H1 (cell line): ENCODE results near the gene NUP43. TPM values are rescaled to one million over a fixed set of nuclear protein-coding genes. Genes with fewer than 3 reads are reported as not detected.

Experiments used
- EZH2 ChIP-seq: fragments of 200-600 bp; sonication (generic); IDR thresholded peaks from 2 replicates; pipeline ENCODE4 v1.7.1; 2012; ENCODE audit warnings: low read depth, mild to moderate bottlenecking, moderate library complexity, low read length, inconsistent platforms; ENCODE audit not compliant: severe bottlenecking
- KDM4A ChIP-seq: IDR thresholded peaks from one replicate; pipeline ENCODE4 v1.7.1; 2012; ENCODE audit warnings: low read depth, mild to moderate bottlenecking, moderate library complexity, low read length, inconsistent platforms; ENCODE audit not compliant: severe bottlenecking
- POLR2A ChIP-seq, 2 experiments: IDR thresholded peaks; 1 replicate in 1 of 2; 2 replicates in 1 of 2; pipeline ENCODE4 v1.6.1; 2011; ENCODE audit warnings: low read depth in 2 of 2, low read length in 2 of 2, mild to moderate bottlenecking in 2 of 2; ENCODE audit errors: control extremely low read depth in 1 of 2
- RFX5 ChIP-seq: IDR thresholded peaks from 2 replicates; pipeline ENCODE4 v1.6.1; 2011; ENCODE audit warnings: low read depth, low read length, improper control_type of control experiment, borderline replicate concordance
- SIX5 ChIP-seq: IDR thresholded peaks from 2 replicates; pipeline ENCODE4 v1.6.1; 2011; ENCODE audit warnings: mild to moderate bottlenecking, low read depth, low read length
- ZNF274 ChIP-seq: IDR thresholded peaks from 2 replicates; pipeline ENCODE4 v1.7.0; 2012; ENCODE audit warnings: low read length, borderline replicate concordance; ENCODE audit errors: extremely low read depth
- polyA plus RNA-seq, 7 experiments: library from polyadenylated mRNA; depleted of rRNA in 3 of 7; stranded (reverse) in 5 of 7; unstranded in 2 of 7; fragments of >200 nt in 5 of 7; fragments of 200-250 nt in 2 of 7; gene quantifications; 1 replicate in 5 of 7; 2 replicates in 1 of 7; 4 replicates in 1 of 7; pipeline versions ENCODE4 v1.2.1 to v1.2.3, GENCODE V29; 2011 to 2013; ENCODE audit warnings: missing spikeins in 2 of 7, mixed read lengths in 2 of 7
- total RNA-seq: library from RNA; stranded (reverse); fragmentation: NEBNext Ultra II Directional; extraction: Animal tissue kit (Norgen Biotek cat#: 25700); gene quantifications from 2 replicates; pipeline ENCODE4 v1.2.1, GENCODE V29; 2021
- TF ChIP-seq, protein P1 (sequence below): fragments of 300-600 bp; sonication (generic); IDR thresholded peaks from 2 replicates; pipeline ENCODE4 v1.7.1; 2012; ENCODE audit warnings: low read length, moderate library complexity, mild to moderate bottlenecking, inconsistent platforms; ENCODE audit not compliant: insufficient replicate concordance
- TF ChIP-seq, protein P2 (sequence below): IDR thresholded peaks from 2 replicates; pipeline ENCODE4 v1.6.1; 2012; ENCODE audit warnings: low read length, inconsistent platforms
- TF ChIP-seq, protein P3 (sequence below): IDR thresholded peaks from 2 replicates; pipeline ENCODE4 v1.6.1; 2011; ENCODE audit warnings: low read depth, mild to moderate bottlenecking, low read length; ENCODE audit not compliant: insufficient read depth

NUP43 gene
- total and polyA plus RNA-seq, 2 of the 8 experiments (the other 6 are each of a cell fraction or from before 2014, with no cell fraction given): 25.2 to 83.4 TPM

DNA sequence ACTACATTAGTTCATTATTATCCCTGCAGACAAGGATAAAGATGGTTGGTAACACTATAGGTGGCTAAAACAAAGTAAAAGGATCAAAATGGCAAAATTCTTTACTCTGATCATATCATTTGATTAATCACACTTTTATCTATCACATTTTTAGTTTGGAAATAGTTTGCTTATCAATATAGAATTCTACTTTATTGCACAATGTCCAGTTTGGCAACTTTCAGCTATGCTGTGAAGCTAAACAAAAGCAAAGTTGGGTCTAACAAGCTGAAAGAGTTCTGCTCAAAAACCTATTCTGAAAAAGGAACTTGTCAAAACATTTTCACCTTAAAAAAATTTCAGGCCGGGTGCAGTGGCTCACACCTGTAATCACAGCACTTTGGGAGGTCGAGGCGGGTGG is 20.5 kb downstream of the NUP43 start (continued):
- TF ChIP-seq, protein P1, sequence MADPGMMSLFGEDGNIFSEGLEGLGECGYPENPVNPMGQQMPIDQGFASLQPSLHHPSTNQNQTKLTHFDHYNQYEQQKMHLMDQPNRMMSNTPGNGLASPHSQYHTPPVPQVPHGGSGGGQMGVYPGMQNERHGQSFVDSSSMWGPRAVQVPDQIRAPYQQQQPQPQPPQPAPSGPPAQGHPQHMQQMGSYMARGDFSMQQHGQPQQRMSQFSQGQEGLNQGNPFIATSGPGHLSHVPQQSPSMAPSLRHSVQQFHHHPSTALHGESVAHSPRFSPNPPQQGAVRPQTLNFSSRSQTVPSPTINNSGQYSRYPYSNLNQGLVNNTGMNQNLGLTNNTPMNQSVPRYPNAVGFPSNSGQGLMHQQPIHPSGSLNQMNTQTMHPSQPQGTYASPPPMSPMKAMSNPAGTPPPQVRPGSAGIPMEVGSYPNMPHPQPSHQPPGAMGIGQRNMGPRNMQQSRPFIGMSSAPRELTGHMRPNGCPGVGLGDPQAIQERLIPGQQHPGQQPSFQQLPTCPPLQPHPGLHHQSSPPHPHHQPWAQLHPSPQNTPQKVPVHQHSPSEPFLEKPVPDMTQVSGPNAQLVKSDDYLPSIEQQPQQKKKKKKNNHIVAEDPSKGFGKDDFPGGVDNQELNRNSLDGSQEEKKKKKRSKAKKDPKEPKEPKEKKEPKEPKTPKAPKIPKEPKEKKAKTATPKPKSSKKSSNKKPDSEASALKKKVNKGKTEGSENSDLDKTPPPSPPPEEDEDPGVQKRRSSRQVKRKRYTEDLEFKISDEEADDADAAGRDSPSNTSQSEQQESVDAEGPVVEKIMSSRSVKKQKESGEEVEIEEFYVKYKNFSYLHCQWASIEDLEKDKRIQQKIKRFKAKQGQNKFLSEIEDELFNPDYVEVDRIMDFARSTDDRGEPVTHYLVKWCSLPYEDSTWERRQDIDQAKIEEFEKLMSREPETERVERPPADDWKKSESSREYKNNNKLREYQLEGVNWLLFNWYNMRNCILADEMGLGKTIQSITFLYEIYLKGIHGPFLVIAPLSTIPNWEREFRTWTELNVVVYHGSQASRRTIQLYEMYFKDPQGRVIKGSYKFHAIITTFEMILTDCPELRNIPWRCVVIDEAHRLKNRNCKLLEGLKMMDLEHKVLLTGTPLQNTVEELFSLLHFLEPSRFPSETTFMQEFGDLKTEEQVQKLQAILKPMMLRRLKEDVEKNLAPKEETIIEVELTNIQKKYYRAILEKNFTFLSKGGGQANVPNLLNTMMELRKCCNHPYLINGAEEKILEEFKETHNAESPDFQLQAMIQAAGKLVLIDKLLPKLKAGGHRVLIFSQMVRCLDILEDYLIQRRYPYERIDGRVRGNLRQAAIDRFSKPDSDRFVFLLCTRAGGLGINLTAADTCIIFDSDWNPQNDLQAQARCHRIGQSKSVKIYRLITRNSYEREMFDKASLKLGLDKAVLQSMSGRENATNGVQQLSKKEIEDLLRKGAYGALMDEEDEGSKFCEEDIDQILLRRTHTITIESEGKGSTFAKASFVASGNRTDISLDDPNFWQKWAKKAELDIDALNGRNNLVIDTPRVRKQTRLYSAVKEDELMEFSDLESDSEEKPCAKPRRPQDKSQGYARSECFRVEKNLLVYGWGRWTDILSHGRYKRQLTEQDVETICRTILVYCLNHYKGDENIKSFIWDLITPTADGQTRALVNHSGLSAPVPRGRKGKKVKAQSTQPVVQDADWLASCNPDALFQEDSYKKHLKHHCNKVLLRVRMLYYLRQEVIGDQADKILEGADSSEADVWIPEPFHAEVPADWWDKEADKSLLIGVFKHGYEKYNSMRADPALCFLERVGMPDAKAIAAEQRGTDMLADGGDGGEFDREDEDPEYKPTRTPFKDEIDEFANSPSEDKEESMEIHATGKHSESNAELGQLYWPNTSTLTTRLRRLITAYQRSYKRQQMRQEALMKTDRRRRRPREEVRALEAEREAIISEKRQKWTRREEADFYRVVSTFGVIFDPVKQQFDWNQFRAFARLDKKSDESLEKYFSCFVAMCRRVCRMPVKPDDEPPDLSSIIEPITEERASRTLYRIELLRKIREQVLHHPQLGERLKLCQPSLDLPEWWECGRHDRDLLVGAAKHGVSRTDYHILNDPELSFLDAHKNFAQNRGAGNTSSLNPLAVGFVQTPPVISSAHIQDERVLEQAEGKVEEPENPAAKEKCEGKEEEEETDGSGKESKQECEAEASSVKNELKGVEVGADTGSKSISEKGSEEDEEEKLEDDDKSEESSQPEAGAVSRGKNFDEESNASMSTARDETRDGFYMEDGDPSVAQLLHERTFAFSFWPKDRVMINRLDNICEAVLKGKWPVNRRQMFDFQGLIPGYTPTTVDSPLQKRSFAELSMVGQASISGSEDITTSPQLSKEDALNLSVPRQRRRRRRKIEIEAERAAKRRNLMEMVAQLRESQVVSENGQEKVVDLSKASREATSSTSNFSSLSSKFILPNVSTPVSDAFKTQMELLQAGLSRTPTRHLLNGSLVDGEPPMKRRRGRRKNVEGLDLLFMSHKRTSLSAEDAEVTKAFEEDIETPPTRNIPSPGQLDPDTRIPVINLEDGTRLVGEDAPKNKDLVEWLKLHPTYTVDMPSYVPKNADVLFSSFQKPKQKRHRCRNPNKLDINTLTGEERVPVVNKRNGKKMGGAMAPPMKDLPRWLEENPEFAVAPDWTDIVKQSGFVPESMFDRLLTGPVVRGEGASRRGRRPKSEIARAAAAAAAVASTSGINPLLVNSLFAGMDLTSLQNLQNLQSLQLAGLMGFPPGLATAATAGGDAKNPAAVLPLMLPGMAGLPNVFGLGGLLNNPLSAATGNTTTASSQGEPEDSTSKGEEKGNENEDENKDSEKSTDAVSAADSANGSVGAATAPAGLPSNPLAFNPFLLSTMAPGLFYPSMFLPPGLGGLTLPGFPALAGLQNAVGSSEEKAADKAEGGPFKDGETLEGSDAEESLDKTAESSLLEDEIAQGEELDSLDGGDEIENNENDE: no peak
- TF ChIP-seq RFX5: no peak
- TF ChIP-seq, protein P2, sequence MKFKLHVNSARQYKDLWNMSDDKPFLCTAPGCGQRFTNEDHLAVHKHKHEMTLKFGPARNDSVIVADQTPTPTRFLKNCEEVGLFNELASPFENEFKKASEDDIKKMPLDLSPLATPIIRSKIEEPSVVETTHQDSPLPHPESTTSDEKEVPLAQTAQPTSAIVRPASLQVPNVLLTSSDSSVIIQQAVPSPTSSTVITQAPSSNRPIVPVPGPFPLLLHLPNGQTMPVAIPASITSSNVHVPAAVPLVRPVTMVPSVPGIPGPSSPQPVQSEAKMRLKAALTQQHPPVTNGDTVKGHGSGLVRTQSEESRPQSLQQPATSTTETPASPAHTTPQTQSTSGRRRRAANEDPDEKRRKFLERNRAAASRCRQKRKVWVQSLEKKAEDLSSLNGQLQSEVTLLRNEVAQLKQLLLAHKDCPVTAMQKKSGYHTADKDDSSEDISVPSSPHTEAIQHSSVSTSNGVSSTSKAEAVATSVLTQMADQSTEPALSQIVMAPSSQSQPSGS: no peak
- TF ChIP-seq KDM4A: no peak
- TF ChIP-seq ZNF274: no peak
- TF ChIP-seq POLR2A (IDR thresholded peaks at IDR 0.05; ENCODE audit: control extremely low read depth in 1 of 2, low read depth in 2 of 2, low read length in 2 of 2): no peak
- TF ChIP-seq EZH2: no peak
- TF ChIP-seq SIX5: no peak
- TF ChIP-seq, protein P3, sequence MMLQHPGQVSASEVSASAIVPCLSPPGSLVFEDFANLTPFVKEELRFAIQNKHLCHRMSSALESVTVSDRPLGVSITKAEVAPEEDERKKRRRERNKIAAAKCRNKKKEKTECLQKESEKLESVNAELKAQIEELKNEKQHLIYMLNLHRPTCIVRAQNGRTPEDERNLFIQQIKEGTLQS: no peak
